IMR-90 (cell line): ENCODE measurements around the gene DPCD. TPM values are rescaled to one million over a fixed set of nuclear protein-coding genes. Genes with fewer than 3 reads are reported as not detected.

ENCODE experiments used
- ATAC-seq: fragments of 200-7000 bp; cut with Tn5 transposase; 2 replicates; pipeline ENCODE4 v1.9.1; 2020; ENCODE audit warnings: low read depth, mild to moderate bottlenecking, moderate library complexity
- BruUV-seq: library from RNA; stranded (reverse); fragments of 400-500 nt; replicated peaks from 2 replicates; lab custom pipeline; 2021; lab: Mats Ljungman, UMichigan
- CTCF ChIA-PET: fragments of 300-600 bp; formaldehyde crosslinking; extraction: SDS; loops from one replicate; lab custom pipeline; 2021; ENCODE audit warnings: antibody characterized with exemption; lab: Yijun Ruan, JAX
- POLR2A ChIA-PET: fragments of 300-600 bp; sonication (Branson Sonifier 250); formaldehyde crosslinking; loops from one replicate; lab custom pipeline; 2022; ENCODE audit warnings: antibody characterized with exemption; ENCODE audit not compliant: unreplicated experiment; lab: Charles Lee
- DNase-seq: peaks from one replicate; pipeline ENCODE4 v3.0.0; 2013
- H2AFZ ChIP-seq: replicated peaks from 2 replicates; pipeline ENCODE3; 2013; ENCODE audit warnings: low read length, mild to moderate bottlenecking; ENCODE audit not compliant: poor library complexity
- H2AK5ac ChIP-seq: 2 replicates; pipeline ENCODE4 v1.6.1; 2013; ENCODE audit warnings: low read depth, low read length, inconsistent platforms
- H2AK9ac ChIP-seq: replicated peaks from 2 replicates; pipeline ENCODE3; 2013; ENCODE audit warnings: mild to moderate bottlenecking, low read depth, low read length, moderate library complexity; ENCODE audit not compliant: poor library complexity
- H2BK120ac ChIP-seq: 2 replicates; pipeline ENCODE4 v1.6.1; 2013; ENCODE audit warnings: low read depth, low read length, inconsistent platforms
- H2BK15ac ChIP-seq: 3 replicates; pipeline ENCODE4 v1.6.1; 2013; ENCODE audit warnings: low read depth, low read length, inconsistent platforms
- H2BK20ac ChIP-seq: 2 replicates; pipeline ENCODE4 v1.6.1; 2013; ENCODE audit warnings: low read depth, mild to moderate bottlenecking, inconsistent platforms, low read length, moderate library complexity
- H2BK5ac ChIP-seq: 2 replicates; pipeline ENCODE4 v1.6.1; 2013; ENCODE audit warnings: mild to moderate bottlenecking, low read depth, low read length, inconsistent platforms; ENCODE audit not compliant: poor library complexity, severe bottlenecking
- H3K14ac ChIP-seq: replicated peaks from 2 replicates; pipeline ENCODE4 v1.6.1; 2013; ENCODE audit warnings: low read depth, low read length, inconsistent platforms
- H3K18ac ChIP-seq: 2 replicates; pipeline ENCODE4 v1.6.1; 2013; ENCODE audit warnings: low read depth, low read length, control low read depth
- H3K23ac ChIP-seq: 2 replicates; pipeline ENCODE4 v1.6.1; 2013; ENCODE audit warnings: low read depth, low read length, inconsistent platforms
- H3K27ac ChIP-seq: 2 replicates; pipeline ENCODE4 v1.5.1; 2013; ENCODE audit warnings: mild to moderate bottlenecking, control low read depth, low read length; ENCODE audit not compliant: insufficient read depth
- H3K27me3 ChIP-seq: 2 replicates; pipeline ENCODE4 v1.6.1; 2013; ENCODE audit warnings: low read length; ENCODE audit not compliant: control insufficient read depth, insufficient read depth
- H3K36me3 ChIP-seq: 2 replicates; pipeline ENCODE4 v1.6.1; 2013; ENCODE audit warnings: low read length, mixed read lengths; ENCODE audit not compliant: control insufficient read depth, insufficient read depth
- H3K4ac ChIP-seq: 2 replicates; pipeline ENCODE4 v1.6.1; 2013; ENCODE audit warnings: low read depth, low read length, inconsistent platforms
- H3K4me1 ChIP-seq: 2 replicates; pipeline ENCODE4 v1.6.1; 2013; ENCODE audit warnings: low read length, mixed read lengths; ENCODE audit not compliant: control insufficient read depth, insufficient read depth
- H3K4me2 ChIP-seq: 2 replicates; pipeline ENCODE4 v1.6.1; 2013; ENCODE audit warnings: low read depth, mild to moderate bottlenecking, control low read depth, low read length, moderate library complexity
- H3K4me3 ChIP-seq: 2 replicates; pipeline ENCODE4 v1.5.1; 2013; ENCODE audit warnings: low read depth, mild to moderate bottlenecking, control low read depth, low read length, moderate library complexity; ENCODE audit not compliant: insufficient read depth
- H3K56ac ChIP-seq: 2 replicates; pipeline ENCODE4 v1.6.1; 2013; ENCODE audit warnings: low read length, inconsistent platforms; ENCODE audit not compliant: insufficient read depth; ENCODE audit errors: extremely low read depth
- H3K79me1 ChIP-seq, 2 experiments: 2 replicates each; pipeline ENCODE4 v1.6.1; 2013; ENCODE audit warnings: low read length in 2 of 2, inconsistent platforms in 1 of 2, low read depth in 1 of 2
- H3K9ac ChIP-seq: 2 replicates; pipeline ENCODE4 v1.6.1; 2013; ENCODE audit warnings: low read depth, low read length, control low read depth
- H3K9me1 ChIP-seq: 2 replicates; pipeline ENCODE4 v1.6.1; 2013; ENCODE audit warnings: low read length, inconsistent platforms; ENCODE audit not compliant: insufficient read depth
- H3K9me3 ChIP-seq: 2 replicates; pipeline ENCODE4 v1.6.1; 2013; ENCODE audit warnings: low read length; ENCODE audit not compliant: control insufficient read depth, insufficient read depth
- H4K20me1 ChIP-seq: 2 replicates; pipeline ENCODE4 v1.6.1; 2013; ENCODE audit warnings: low read length, inconsistent platforms; ENCODE audit not compliant: insufficient read depth
- H4K5ac ChIP-seq: 2 replicates; pipeline ENCODE4 v1.6.1; 2013; ENCODE audit warnings: mild to moderate bottlenecking, low read depth, low read length, control low read depth
- H4K8ac ChIP-seq, 2 experiments: 2 replicates each; pipeline ENCODE4 v1.6.1; 2013; ENCODE audit warnings: low read depth in 2 of 2, low read length in 2 of 2, control low read depth in 1 of 2, inconsistent platforms in 1 of 2
- H4K91ac ChIP-seq: 2 replicates; pipeline ENCODE4 v1.6.1; 2013; ENCODE audit warnings: low read depth, low read length, inconsistent platforms; ENCODE audit not compliant: insufficient read depth
- MAFK ChIP-seq: IDR thresholded peaks from 2 replicates; pipeline ENCODE4 v1.6.1; 2012; ENCODE audit warnings: low read depth, low read length, improper control_type of control experiment
- POLR2A ChIP-seq: IDR thresholded peaks from 2 replicates; pipeline ENCODE4 v1.6.1; 2012; ENCODE audit warnings: mild to moderate bottlenecking, low read depth, low read length
- WGBS, 2 experiments: methylation state at CpG; one replicate each; pipeline versions ENCODE4 v1.1.5 to v1.1.7; 2013; ENCODE audit warnings: missing lambda C conversion rate in 2 of 2; ENCODE audit not compliant: insufficient read length in 1 of 2; ENCODE audit errors: extremely low coverage in 2 of 2; 5-methylcytosine and 5-hydroxymethylcytosine counted together
- dilution Hi-C: fragments of 300-500 bp; cut with HindIII; formaldehyde crosslinking; loops from one replicate; pipeline ENCODE4 v1.14.3; 2018; ENCODE audit warnings: low sequenced_read_pairs; ENCODE audit not compliant: unreplicated experiment
- in situ Hi-C: fragments of 300-500 bp; cut with MboI; formaldehyde crosslinking; loops from 3 replicates; pipeline ENCODE4 v1.14.3; 2019; ENCODE audit warnings: low sequenced_read_pairs, inconsistent platforms, mixed read lengths
- intact Hi-C: fragments of 100-400 bp; cut with micrococcal nuclease; formaldehyde crosslinking; loops from 2 replicates; pipeline ENCODE4 v1.10.0; 2022
- polyA plus RNA-seq, 3 experiments: library from polyadenylated mRNA; depleted of rRNA; stranded (reverse); fragments of >200 nt; gene quantifications; 2 replicates each; pipeline ENCODE4 v1.2.3, GENCODE V29; 2012; ENCODE audit warnings: low replicate concordance in 1 of 3
- total RNA-seq: library from RNA; depleted of rRNA; stranded (reverse); fragments of >200 nt; gene quantifications from 2 replicates; pipeline ENCODE4 v1.2.3, GENCODE V29; 2012
- TF ChIP-seq, protein P1 (sequence below): fragments of 150-350 bp; IDR thresholded peaks from 2 replicates; pipeline ENCODE4 v1.6.1; 2016; ENCODE audit warnings: low read depth, mild to moderate bottlenecking, low read length, moderate library complexity, borderline replicate concordance
- TF ChIP-seq, protein P2 (sequence below): conservative IDR thresholded peaks from 2 replicates; pipeline ENCODE4 v1.5.1; 2012; ENCODE audit warnings: mild to moderate bottlenecking, low read depth, low read length, improper control_type of control experiment

DPCD gene
- total and polyA plus RNA-seq, 2 of the 4 experiments (the other 2 are of a cell fraction) = 59.1 to 73.7 TPM

DNA sequence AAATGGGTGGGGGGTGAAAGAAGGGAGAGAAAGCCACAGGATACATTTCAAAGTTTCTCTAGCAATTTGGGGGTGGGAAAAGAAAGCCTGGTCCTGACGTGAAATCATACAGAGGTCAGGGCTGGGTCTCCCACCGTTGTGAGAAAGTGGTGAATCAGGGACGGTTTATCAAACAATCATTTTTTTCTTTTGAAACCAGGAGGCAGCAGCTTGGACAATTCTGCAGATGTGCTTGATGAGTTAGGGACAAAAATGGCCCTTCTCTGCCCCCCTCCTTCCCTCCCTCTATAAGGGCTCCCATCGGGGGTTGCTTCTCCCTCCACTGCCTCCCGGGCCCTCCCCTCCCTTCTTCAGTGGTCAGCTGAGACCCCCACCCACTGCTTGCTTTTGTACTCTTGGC, 63.2 kb downstream of the DPCD start:
- no peak overlapping the region for H3K27ac ChIP-seq
- in situ Hi-C loops = no loop called here
- no peak overlapping the region for H4K91ac ChIP-seq
- H3K14ac ChIP-seq = no peak overlapping the region
- no CpG with 5 or more reads among the region's 5 CpGs for WGBS, 2 experiments
- intact Hi-C loops = no loop called here
- BruUV-seq = no TSS peak
- no peak overlapping the region for H4K8ac ChIP-seq
- no peak overlapping the region for H2AK9ac ChIP-seq
- no peak overlapping the region for H3K18ac ChIP-seq
- TF ChIP-seq MAFK (no peak), POLR2A (no peak)
- TF ChIP-seq, protein P1, sequence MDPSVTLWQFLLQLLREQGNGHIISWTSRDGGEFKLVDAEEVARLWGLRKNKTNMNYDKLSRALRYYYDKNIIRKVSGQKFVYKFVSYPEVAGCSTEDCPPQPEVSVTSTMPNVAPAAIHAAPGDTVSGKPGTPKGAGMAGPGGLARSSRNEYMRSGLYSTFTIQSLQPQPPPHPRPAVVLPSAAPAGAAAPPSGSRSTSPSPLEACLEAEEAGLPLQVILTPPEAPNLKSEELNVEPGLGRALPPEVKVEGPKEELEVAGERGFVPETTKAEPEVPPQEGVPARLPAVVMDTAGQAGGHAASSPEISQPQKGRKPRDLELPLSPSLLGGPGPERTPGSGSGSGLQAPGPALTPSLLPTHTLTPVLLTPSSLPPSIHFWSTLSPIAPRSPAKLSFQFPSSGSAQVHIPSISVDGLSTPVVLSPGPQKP = no peak
- TF ChIP-seq, protein P2, sequence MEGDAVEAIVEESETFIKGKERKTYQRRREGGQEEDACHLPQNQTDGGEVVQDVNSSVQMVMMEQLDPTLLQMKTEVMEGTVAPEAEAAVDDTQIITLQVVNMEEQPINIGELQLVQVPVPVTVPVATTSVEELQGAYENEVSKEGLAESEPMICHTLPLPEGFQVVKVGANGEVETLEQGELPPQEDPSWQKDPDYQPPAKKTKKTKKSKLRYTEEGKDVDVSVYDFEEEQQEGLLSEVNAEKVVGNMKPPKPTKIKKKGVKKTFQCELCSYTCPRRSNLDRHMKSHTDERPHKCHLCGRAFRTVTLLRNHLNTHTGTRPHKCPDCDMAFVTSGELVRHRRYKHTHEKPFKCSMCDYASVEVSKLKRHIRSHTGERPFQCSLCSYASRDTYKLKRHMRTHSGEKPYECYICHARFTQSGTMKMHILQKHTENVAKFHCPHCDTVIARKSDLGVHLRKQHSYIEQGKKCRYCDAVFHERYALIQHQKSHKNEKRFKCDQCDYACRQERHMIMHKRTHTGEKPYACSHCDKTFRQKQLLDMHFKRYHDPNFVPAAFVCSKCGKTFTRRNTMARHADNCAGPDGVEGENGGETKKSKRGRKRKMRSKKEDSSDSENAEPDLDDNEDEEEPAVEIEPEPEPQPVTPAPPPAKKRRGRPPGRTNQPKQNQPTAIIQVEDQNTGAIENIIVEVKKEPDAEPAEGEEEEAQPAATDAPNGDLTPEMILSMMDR = no peak
- peaks cover 16% of the 10 kb centered on the region for H3K36me3 ChIP-seq
- dilution Hi-C loops = no loop called here
- H3K27me3 ChIP-seq = no peaks in the 10 kb centered on the region
- no peaks in the 10 kb centered on the region for H3K9me3 ChIP-seq
- ChIA-PET CTCF (no interaction called here), POLR2A (no interaction called here)
- H3K4me3 ChIP-seq = no peak overlapping the region
- H2AK5ac ChIP-seq = no peak overlapping the region
- no peaks in the 10 kb centered on the region; the same call in 1 of the 2 replicates for H4K20me1 ChIP-seq
- H3K79me1 ChIP-seq = no peaks in the 10 kb centered on the region
- no peaks in the 10 kb centered on the region for H3K4me1 ChIP-seq
- H3K56ac ChIP-seq = no peak overlapping the region
- H3K9me1 ChIP-seq = peaks cover 8% of the 10 kb centered on the region; the same call in 1 of the 2 replicates
- H2BK5ac ChIP-seq = no peak overlapping the region
- no peak overlapping the region for H3K4me2 ChIP-seq
- H2AFZ ChIP-seq = no peak overlapping the region
- no peak overlapping the region for H3K4ac ChIP-seq
- H2BK120ac ChIP-seq = no peak overlapping the region
- H3K23ac ChIP-seq = no peak overlapping the region
- ATAC-seq = no peak
- DNase-seq = no peak
- H2BK20ac ChIP-seq = no peak overlapping the region
- H4K5ac ChIP-seq = no peak overlapping the region
- H3K9ac ChIP-seq = no peak overlapping the region
- no peak overlapping the region for H2BK15ac ChIP-seq
